ENCODE measurements around the gene ZNF787. TPM values are rescaled to one million over a fixed set of nuclear protein-coding genes. Genes with fewer than 3 reads are reported as not detected.

Gene ZNF787
- total and polyA plus RNA-seq, 2 of the 13 experiments (the other 11 are each of a cell fraction or from before 2014, with no cell fraction given), result 15.1 to 42.8 TPM

DNA sequence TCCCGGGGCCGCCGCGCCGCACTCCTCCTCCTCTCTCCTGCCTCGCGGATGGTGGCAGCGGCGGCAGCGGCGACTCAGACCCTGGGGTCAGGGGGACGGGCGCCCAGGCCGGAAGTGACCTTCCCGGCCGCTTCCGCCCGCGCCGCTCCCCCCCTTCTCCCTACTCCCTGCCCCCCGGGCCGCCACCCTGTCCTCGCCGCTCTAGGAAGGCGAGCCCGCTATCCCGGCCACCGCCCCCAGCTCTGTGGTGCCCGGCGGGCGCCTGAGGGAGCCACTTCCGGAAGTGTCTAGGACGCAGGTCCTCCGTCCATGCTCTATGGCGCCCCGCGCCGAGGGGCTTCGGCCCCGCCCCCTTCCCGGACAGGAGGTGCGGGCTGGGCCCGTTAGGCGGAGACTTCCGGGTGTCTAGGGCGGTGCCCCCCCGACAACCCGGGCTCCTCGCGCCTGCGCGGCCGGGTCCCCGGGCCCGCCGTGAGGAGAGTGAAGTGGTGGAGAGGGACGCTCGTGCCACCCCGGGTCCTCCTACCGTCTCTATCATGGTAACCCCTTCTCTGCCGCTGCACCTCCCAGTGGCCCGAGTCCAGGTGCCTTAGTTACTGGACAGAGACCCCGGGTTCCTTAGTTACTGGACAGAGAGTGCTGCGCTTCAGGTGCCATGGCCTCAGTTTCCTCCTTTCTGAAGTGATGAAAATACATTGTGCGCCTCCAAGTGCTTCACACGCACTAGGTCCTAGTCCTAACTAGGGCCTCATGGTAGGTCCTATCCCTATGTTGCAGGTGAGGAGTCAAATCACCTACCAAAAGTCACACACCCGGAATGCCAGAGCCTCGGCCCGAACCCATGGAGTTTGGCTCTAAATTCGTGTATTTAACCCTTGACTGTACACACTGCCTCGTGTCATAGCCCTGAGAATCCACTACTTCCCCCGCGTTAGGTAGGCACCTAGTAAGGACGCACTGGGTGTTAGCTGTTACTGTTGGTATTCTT, at the start of gene ZNF787 (continued):
- TF ChIP-seq, protein P1, sequence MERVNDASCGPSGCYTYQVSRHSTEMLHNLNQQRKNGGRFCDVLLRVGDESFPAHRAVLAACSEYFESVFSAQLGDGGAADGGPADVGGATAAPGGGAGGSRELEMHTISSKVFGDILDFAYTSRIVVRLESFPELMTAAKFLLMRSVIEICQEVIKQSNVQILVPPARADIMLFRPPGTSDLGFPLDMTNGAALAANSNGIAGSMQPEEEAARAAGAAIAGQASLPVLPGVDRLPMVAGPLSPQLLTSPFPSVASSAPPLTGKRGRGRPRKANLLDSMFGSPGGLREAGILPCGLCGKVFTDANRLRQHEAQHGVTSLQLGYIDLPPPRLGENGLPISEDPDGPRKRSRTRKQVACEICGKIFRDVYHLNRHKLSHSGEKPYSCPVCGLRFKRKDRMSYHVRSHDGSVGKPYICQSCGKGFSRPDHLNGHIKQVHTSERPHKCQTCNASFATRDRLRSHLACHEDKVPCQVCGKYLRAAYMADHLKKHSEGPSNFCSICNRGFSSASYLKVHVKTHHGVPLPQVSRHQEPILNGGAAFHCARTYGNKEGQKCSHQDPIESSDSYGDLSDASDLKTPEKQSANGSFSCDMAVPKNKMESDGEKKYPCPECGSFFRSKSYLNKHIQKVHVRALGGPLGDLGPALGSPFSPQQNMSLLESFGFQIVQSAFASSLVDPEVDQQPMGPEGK (CRISPR knock-in tag; IDR thresholded peaks at IDR 0.05), result peak; percentile 95
- TF ChIP-seq, protein P2, sequence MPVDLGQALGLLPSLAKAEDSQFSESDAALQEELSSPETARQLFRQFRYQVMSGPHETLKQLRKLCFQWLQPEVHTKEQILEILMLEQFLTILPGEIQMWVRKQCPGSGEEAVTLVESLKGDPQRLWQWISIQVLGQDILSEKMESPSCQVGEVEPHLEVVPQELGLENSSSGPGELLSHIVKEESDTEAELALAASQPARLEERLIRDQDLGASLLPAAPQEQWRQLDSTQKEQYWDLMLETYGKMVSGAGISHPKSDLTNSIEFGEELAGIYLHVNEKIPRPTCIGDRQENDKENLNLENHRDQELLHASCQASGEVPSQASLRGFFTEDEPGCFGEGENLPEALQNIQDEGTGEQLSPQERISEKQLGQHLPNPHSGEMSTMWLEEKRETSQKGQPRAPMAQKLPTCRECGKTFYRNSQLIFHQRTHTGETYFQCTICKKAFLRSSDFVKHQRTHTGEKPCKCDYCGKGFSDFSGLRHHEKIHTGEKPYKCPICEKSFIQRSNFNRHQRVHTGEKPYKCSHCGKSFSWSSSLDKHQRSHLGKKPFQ (CRISPR knock-in tag; IDR thresholded peaks at IDR 0.05; ENCODE audit: insufficient replicate concordance), result peak; percentile 65
- no peak for TF ChIP-seq CEBPB (IDR thresholded peaks at IDR 0.05; ENCODE audit: borderline replicate concordance, low read depth, low read length)
- TF ChIP-seq, protein P3, sequence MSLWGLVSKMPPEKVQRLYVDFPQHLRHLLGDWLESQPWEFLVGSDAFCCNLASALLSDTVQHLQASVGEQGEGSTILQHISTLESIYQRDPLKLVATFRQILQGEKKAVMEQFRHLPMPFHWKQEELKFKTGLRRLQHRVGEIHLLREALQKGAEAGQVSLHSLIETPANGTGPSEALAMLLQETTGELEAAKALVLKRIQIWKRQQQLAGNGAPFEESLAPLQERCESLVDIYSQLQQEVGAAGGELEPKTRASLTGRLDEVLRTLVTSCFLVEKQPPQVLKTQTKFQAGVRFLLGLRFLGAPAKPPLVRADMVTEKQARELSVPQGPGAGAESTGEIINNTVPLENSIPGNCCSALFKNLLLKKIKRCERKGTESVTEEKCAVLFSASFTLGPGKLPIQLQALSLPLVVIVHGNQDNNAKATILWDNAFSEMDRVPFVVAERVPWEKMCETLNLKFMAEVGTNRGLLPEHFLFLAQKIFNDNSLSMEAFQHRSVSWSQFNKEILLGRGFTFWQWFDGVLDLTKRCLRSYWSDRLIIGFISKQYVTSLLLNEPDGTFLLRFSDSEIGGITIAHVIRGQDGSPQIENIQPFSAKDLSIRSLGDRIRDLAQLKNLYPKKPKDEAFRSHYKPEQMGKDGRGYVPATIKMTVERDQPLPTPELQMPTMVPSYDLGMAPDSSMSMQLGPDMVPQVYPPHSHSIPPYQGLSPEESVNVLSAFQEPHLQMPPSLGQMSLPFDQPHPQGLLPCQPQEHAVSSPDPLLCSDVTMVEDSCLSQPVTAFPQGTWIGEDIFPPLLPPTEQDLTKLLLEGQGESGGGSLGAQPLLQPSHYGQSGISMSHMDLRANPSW (CRISPR knock-in tag; IDR thresholded peaks at IDR 0.05; ENCODE audit: borderline replicate concordance), result peak; percentile 76; the same call in 1 of the 2 replicates
- no peak for TF ChIP-seq ZFAT (CRISPR knock-in tag; conservative IDR thresholded peaks at IDR 0.05)
- no peak for TF ChIP-seq ZNF839 (CRISPR knock-in tag; IDR thresholded peaks at IDR 0.05; ENCODE audit: borderline replicate concordance)
- TF ChIP-seq SMAD1 (CRISPR knock-in tag; IDR thresholded peaks at IDR 0.05; ENCODE audit: borderline replicate concordance, low read depth), result peak; percentile 74; the same call in 1 of the 2 replicates
- TF ChIP-seq, protein P4, sequence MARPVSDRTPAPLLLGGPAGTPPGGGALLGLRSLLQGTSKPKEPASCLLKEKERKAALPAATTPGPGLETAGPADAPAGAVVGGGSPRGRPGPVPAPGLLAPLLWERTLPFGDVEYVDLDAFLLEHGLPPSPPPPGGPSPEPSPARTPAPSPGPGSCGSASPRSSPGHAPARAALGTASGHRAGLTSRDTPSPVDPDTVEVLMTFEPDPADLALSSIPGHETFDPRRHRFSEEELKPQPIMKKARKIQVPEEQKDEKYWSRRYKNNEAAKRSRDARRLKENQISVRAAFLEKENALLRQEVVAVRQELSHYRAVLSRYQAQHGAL (CRISPR knock-in tag; IDR thresholded peaks at IDR 0.05; ENCODE audit: not compliant biosample characterization), result no peak
- TF ChIP-seq REL (CRISPR knock-in tag; conservative IDR thresholded peaks at IDR 0.05), result no peak
- TF ChIP-seq FOXK2 (IDR thresholded peaks at IDR 0.05), result peak; percentile 36; the same call in 1 of the 2 replicates
- no peak for TF ChIP-seq MYNN (CRISPR knock-in tag; IDR thresholded peaks at IDR 0.05; ENCODE audit: low read depth)
- TF ChIP-seq IRF2 (CRISPR knock-in tag; IDR thresholded peaks at IDR 0.05), result peak; percentile 51; the same call in 1 of the 2 replicates
- TF ChIP-seq MIER2 (CRISPR knock-in tag; IDR thresholded peaks at IDR 0.05), result no peak
- peak; percentile 43 for TF ChIP-seq RXRB (CRISPR knock-in tag; IDR thresholded peaks at IDR 0.05; ENCODE audit: borderline replicate concordance)
- TF ChIP-seq, protein P5, sequence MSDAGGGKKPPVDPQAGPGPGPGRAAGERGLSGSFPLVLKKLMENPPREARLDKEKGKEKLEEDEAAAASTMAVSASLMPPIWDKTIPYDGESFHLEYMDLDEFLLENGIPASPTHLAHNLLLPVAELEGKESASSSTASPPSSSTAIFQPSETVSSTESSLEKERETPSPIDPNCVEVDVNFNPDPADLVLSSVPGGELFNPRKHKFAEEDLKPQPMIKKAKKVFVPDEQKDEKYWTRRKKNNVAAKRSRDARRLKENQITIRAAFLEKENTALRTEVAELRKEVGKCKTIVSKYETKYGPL (CRISPR knock-in tag; IDR thresholded peaks at IDR 0.05), result no peak
- TF ChIP-seq, protein P6, sequence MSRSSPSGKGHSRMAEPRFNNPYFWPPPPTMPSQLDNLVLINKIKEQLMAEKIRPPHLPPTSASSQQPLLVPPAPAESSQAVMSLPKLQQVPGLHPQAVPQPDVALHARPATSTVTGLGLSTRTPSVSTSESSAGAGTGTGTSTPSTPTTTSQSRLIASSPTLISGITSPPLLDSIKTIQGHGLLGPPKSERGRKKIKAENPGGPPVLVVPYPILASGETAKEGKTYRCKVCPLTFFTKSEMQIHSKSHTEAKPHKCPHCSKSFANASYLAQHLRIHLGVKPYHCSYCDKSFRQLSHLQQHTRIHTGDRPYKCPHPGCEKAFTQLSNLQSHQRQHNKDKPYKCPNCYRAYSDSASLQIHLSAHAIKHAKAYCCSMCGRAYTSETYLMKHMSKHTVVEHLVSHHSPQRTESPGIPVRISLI (CRISPR knock-in tag; IDR thresholded peaks at IDR 0.05; ENCODE audit: borderline replicate concordance), result peak; percentile 46; the same call in 1 of the 2 replicates
- no peak for TF ChIP-seq ZNF781 (CRISPR knock-in tag; IDR thresholded peaks at IDR 0.05; ENCODE audit: borderline replicate concordance, not compliant biosample characterization)
- 0 out of 2 replicates have a peak, but pooled peaks have one; percentile 57 for TF ChIP-seq ZZZ3 (CRISPR knock-in tag; IDR thresholded peaks at IDR 0.05; ENCODE audit: borderline replicate concordance)

All from HepG2 (cell line).